Loucy (cell line): ENCODE results near the gene ZNF562.
A peak's percentile ranks its signal among the peaks of the same experiment; 100 is the strongest.

Source experiments
- H2AFZ ChIP-seq: fragments of 200-600 bp; sonication (generic); 2 replicates; pipeline ENCODE4 v1.6.0; 2016; ENCODE audit warnings: antibody characterized with exemption, mild to moderate bottlenecking, low read length, moderate library complexity
- H3F3A ChIP-seq: fragments of 200-600 bp; 2 replicates; pipeline ENCODE4 v1.6.0; 2016; ENCODE audit warnings: antibody characterized with exemption, low read depth, mild to moderate bottlenecking
- H3K27me3 ChIP-seq: fragments of 200-600 bp; sonication (generic); 2 replicates; pipeline ENCODE4 v1.6.1; 2014; ENCODE audit warnings: low read length, mild to moderate bottlenecking; ENCODE audit not compliant: insufficient read depth, poor library complexity, severe bottlenecking
- H3K36me3 ChIP-seq: fragments of 200-600 bp; sonication (generic); 2 replicates; pipeline ENCODE4 v1.6.1; 2016; ENCODE audit warnings: low read length; ENCODE audit not compliant: insufficient read depth
- H3K4me1 ChIP-seq: fragments of 200-600 bp; sonication (generic); 2 replicates; pipeline ENCODE4 v1.5.1; 2014; ENCODE audit warnings: low read length, mild to moderate bottlenecking; ENCODE audit not compliant: insufficient read depth, poor library complexity, severe bottlenecking
- H3K4me2 ChIP-seq: fragments of 200-600 bp; sonication (generic); 2 replicates; pipeline ENCODE4 v1.6.0; 2014; ENCODE audit warnings: antibody characterized with exemption, low read length, low read depth, mild to moderate bottlenecking; ENCODE audit not compliant: poor library complexity, severe bottlenecking
- H3K4me3 ChIP-seq: fragments of 200-600 bp; sonication (generic); 2 replicates; pipeline ENCODE4 v1.5.1; 2014; ENCODE audit warnings: low read length, mild to moderate bottlenecking, mixed read lengths; ENCODE audit not compliant: poor library complexity, severe bottlenecking
- H3K79me2 ChIP-seq: fragments of 200-600 bp; sonication (generic); 2 replicates; pipeline ENCODE4 v1.6.1; 2014; ENCODE audit warnings: low read length; ENCODE audit not compliant: insufficient read depth
- H3K9ac ChIP-seq: fragments of 200-600 bp; sonication (generic); 2 replicates; pipeline ENCODE4 v1.6.0; 2014; ENCODE audit warnings: mild to moderate bottlenecking, low read depth, low read length, moderate library complexity; ENCODE audit not compliant: poor library complexity, severe bottlenecking
- H3K9me2 ChIP-seq: fragments of 200-600 bp; sonication (generic); replicated peaks from 2 replicates; pipeline ENCODE4 v1.6.1; 2016; ENCODE audit warnings: low read depth, low read length, mixed read lengths
- H3K9me3 ChIP-seq: fragments of 200-600 bp; sonication (generic); 2 replicates; pipeline ENCODE4 v1.6.1; 2014; ENCODE audit warnings: mild to moderate bottlenecking, antibody characterized with exemption, low read length, low read depth; ENCODE audit not compliant: insufficient read depth
- H4K20me1 ChIP-seq: fragments of 200-600 bp; sonication (generic); 2 replicates; pipeline ENCODE4 v1.6.0; 2014; ENCODE audit warnings: antibody characterized with exemption, low read length, mild to moderate bottlenecking; ENCODE audit not compliant: insufficient read depth, poor library complexity, severe bottlenecking
- EZH2phosphoT487 ChIP-seq: fragments of 200-600 bp; IDR thresholded peaks from 2 replicates; pipeline ENCODE4 v1.6.1; 2018; ENCODE audit warnings: antibody characterized with exemption, mild to moderate bottlenecking, moderate library complexity, borderline replicate concordance
- TF ChIP-seq, protein P1 (sequence below): fragments of 200-600 bp; sonication (generic); conservative IDR thresholded peaks from 2 replicates; pipeline ENCODE4 v1.5.1; 2014; ENCODE audit warnings: mild to moderate bottlenecking, antibody characterized with exemption, low read length

The ZNF562 gene

DNA sequence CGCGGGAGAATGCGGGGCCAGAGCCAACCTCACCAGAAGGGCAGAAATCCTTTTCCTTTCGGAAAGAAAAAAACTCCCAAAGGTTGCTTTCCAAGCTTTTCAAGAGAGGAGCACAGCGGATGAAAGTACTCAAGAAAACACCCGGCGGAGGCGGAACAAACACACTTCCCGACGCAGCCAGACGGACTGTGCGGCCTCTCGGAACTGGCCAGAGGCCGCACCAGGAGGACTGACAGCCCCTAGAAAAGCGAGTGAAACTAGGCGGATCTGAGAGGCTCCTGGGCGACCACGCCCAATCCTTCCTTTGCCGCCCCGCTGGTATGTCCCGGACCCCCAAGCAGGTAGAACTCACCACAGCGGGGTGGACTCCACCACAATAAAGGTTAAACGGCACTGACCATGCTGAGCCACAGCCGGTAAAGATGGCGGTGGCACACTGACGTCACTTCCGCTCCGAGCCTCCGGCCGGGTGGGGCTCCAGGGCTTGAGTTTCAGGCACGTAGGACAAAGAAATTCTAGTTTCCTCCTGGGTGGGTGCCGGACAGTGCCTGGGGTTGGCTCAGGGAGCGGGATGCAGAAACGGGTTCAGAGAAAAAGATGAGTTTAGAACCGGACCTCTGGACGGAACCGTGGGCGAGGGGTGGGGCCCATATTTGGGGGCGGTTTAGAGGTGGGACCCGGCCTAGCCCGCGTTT lies at the start of gene ZNF562:
ZNF562 (minus strand) TSS at position 438 of the 695 bp plus-strand sequence. CDS start 14,356 bp downstream, outside the sequence.
- H3K79me2 ChIP-seq = peaks cover 9% of the 10 kb centered on the region; the same call in 1 of the 2 replicates

DNA sequence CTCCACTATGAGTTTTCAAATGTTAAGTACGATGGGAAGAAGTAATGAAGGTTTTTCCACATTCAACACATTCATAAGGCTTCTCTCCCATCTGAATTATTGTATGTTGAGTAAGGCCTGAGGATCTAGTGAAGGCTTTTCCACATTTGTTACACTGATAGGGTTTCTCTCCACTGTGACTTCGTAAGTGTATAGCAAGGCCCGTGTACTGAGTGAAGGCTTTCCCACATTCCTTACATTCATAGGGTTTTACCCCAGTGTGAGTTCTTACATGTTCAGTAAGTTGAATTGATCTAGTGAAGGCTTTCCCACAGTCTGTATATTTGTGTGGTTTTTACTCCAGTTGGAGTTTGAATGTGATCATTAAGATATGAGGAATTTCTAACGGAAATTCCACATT lies 49.3 kb upstream of the ZNF562 start:
- no peaks in the 10 kb centered on the region for H3K36me3 ChIP-seq
- H3K4me1 ChIP-seq = peaks cover 11% of the 10 kb centered on the region
- H2AFZ ChIP-seq = no peak overlapping the region
- no peak overlapping the region for H3K9ac ChIP-seq
- no peak overlapping the region for H3K4me2 ChIP-seq
- H3F3A ChIP-seq = no peaks in the 10 kb centered on the region
- TF ChIP-seq, protein P1, sequence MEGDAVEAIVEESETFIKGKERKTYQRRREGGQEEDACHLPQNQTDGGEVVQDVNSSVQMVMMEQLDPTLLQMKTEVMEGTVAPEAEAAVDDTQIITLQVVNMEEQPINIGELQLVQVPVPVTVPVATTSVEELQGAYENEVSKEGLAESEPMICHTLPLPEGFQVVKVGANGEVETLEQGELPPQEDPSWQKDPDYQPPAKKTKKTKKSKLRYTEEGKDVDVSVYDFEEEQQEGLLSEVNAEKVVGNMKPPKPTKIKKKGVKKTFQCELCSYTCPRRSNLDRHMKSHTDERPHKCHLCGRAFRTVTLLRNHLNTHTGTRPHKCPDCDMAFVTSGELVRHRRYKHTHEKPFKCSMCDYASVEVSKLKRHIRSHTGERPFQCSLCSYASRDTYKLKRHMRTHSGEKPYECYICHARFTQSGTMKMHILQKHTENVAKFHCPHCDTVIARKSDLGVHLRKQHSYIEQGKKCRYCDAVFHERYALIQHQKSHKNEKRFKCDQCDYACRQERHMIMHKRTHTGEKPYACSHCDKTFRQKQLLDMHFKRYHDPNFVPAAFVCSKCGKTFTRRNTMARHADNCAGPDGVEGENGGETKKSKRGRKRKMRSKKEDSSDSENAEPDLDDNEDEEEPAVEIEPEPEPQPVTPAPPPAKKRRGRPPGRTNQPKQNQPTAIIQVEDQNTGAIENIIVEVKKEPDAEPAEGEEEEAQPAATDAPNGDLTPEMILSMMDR = no peak
- no peaks in the 10 kb centered on the region for H3K27me3 ChIP-seq
- no peaks in the 10 kb centered on the region for H3K79me2 ChIP-seq
- H3K9me3 ChIP-seq = no peaks in the 10 kb centered on the region
- no peaks in the 10 kb centered on the region for H3K9me2 ChIP-seq
- H4K20me1 ChIP-seq = no peaks in the 10 kb centered on the region
- H3K4me3 ChIP-seq = no peak overlapping the region

More for the DNA sequence above, at the start of gene ZNF562:
- Histone ChIP-seq H2AFZ (peak within 1 kb of the TSS; percentile 85), H3K9ac (peak within 1 kb of the TSS; percentile 79), H3F3A (no peaks in the 10 kb centered on the region), H3K36me3 (no peaks in the 10 kb centered on the region), H3K9me3 (peaks cover 3% of the 10 kb centered on the region; the same call in 1 of the 2 replicates), H3K4me3 (peak within 1 kb of the TSS; percentile 84), H3K27me3 (no peaks in the 10 kb centered on the region), H3K4me1 (no peaks in the 10 kb centered on the region), H3K4me2 (peak within 1 kb of the TSS; percentile 51), H3K9me2 (no peaks in the 10 kb centered on the region), H4K20me1 (no peaks in the 10 kb centered on the region)
- TF ChIP-seq EZH2phosphoT487 = no peak
- TF ChIP-seq, protein P1 = no peak

DNA sequence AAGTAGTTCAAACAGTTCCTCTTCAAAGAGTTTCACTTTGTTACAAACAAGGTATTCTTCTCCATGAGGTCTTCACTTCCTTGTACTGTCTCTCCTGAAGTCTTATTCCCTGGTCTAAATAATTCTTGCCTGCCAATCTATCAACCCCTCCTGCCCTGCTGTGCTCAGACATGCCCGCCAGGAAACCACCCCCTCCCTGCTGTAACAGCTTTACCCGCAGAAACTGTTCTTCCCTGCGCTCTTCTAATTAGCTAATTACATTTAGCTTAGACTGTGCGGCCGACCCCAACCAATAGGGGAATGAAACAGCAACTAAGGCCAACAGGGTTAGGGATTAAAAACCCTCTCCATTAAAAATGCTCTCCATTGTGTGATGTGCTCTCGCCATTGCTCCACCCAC lies 47.0 kb upstream of the ZNF562 start:
- Histone ChIP-seq H3K27me3 (no peaks in the 10 kb centered on the region), H2AFZ (peak overlapping the region; percentile 89), H3F3A (no peaks in the 10 kb centered on the region), H3K4me2 (peak overlapping the region; percentile 63), H3K9me2 (no peaks in the 10 kb centered on the region), H4K20me1 (no peaks in the 10 kb centered on the region), H3K79me2 (no peaks in the 10 kb centered on the region), H3K9ac (peak overlapping the region; percentile 49), H3K36me3 (no peaks in the 10 kb centered on the region), H3K9me3 (no peaks in the 10 kb centered on the region), H3K4me3 (peak overlapping the region; percentile 36), H3K4me1 (peaks cover 11% of the 10 kb centered on the region)
- TF ChIP-seq EZH2phosphoT487 = no peak
- TF ChIP-seq, protein P1 = no peak
